HG03175 (cell line): ENCODE results near the gene PCDHA6.
"Not testable (repeated sequence)": the region's sequence is repeated elsewhere in the genome, so short reads cannot be mapped to it uniquely, and the experiment has no call there.

Experiments
- ATAC-seq: cut with Tn5 transposase; IDR thresholded peaks from one replicate; pipeline ENCODE4 v1.9.1; 2021; ENCODE audit warnings: mild to moderate bottlenecking, moderate library complexity; ENCODE audit not compliant: unreplicated experiment

The PCDHA6 gene

GRCh38 chr5:140855772-140856674, 28.3 kb downstream of the PCDHA6 start, which contains the start of gene PCDHA10:
Gene PCDHA10 (plus strand): TSS chr5:140855897. CDS start chr5:140856049, 152 bp downstream.
- no peak for ATAC-seq

- no peak for ATAC-seq
Measured at GRCh38 chr5:140857177-140857986, 29.6 kb downstream of the PCDHA6 start.

DNA sequence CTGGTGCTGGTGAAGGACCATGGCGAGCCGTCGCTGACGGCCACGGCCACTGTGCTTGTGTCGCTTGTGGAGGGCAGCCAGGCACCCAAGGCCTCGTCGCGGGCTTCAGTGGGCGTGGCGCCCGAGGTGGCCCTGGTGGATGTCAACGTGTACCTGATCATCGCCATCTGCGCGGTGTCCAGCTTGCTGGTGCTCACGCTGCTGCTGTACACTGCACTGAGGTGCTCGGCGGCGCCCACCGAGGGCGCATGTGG, 30.2 kb downstream of the PCDHA6 start:
- ATAC-seq, result no peak

DNA sequence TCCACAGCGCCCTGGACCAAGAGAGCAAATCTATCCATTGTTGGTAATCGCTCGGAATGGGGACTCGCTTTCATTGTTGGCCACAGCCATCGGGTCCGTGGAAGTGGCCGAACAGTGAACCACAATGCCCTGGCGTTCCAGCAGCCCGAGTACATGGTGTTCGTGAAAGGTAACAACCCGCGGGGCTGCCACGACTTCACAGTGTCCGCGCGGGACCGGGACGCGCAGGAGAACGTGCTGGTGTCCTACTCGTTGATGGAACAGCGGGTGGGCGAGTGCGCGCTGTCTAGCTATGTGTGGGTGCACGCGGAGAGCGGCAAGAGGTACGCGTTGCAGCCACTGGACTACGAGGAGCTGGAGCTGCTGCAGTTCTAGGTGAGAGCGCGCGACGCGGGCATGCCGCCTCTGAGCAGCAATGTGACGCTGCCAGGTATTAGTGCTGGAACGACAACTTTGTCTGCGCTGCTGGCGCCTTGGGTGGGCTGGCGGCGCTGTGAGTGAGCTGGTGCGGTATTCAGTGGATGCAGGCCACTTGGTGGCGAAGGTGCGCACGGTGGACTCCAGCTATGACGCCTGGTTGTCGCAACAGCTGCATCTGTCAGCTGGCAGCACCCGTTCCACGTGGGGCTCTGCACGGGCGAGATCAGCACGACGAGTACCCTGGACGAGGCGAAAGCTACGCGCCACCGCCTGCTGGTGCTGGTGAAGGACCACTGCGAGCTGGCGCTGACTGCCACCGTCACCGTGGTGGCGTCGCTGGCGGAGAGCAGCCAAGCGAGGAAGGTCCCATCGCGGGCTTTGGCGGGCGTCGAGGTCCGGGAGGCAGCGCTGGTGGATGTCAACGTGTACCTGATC, 34.9 kb downstream of the PCDHA6 start:
- no peak for ATAC-seq

DNA sequence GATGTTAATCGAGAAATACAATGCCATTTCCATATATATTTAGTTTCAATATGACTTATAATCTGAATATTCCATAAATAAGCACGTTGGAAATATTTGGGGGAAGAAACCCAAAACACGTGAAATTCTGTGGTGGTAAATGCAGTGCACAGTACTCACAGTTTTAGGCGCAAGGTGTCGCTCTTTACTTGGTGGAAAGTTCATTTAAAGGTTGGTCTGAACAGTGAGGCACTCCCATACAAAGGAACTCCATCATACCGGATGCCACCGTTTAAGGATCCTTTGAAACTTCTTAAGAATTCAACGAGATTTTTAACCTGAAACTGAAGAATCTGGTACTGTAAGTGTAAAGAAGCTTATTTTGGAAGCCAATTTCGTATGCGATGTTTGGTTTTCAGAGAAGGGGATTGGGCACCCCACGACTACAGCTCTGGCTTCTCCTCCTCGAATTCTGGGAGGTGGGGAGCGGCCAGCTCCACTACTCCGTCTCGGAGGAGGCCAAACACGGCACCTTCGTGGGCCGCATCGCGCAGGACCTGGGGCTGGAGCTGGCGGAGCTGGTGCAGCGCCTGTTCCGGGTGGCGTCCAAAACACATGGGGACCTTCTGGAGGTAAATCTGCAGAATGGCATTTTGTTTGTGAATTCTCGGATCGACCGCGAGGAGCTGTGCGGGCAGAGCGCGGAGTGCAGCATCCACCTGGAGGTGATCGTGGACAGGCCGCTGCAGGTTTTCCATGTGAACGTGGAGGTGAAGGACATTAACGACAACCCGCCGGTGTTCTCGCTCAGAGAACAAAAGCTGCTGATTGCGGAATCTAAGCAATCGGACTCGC, 41.2 kb downstream of the PCDHA6 start, which contains the start of gene PCDHA11:
TSS of gene PCDHA11 (plus strand) at position 237 of the 834 bp plus-strand sequence. CDS start at position 384, 147 bp downstream.
- no peak for ATAC-seq

DNA sequence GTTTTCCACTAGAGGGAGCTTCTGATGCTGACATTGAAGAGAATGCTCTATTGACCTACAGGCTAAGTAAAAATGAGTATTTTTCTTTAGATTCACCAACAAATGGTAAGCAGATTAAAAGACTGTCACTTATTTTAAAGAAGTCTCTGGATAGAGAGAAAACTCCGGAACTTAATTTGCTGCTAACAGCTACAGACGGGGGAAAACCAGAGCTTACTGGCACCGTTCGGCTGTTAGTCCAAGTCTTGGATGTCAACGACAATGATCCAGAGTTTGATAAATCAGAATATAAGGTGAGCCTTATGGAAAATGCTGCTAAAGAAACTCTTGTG, 41.8 kb downstream of the PCDHA6 start:
- no peak for ATAC-seq

- ATAC-seq, result no peak
Measured at GRCh38 chr5:140870221-140871201, 42.8 kb downstream of the PCDHA6 start.

DNA sequence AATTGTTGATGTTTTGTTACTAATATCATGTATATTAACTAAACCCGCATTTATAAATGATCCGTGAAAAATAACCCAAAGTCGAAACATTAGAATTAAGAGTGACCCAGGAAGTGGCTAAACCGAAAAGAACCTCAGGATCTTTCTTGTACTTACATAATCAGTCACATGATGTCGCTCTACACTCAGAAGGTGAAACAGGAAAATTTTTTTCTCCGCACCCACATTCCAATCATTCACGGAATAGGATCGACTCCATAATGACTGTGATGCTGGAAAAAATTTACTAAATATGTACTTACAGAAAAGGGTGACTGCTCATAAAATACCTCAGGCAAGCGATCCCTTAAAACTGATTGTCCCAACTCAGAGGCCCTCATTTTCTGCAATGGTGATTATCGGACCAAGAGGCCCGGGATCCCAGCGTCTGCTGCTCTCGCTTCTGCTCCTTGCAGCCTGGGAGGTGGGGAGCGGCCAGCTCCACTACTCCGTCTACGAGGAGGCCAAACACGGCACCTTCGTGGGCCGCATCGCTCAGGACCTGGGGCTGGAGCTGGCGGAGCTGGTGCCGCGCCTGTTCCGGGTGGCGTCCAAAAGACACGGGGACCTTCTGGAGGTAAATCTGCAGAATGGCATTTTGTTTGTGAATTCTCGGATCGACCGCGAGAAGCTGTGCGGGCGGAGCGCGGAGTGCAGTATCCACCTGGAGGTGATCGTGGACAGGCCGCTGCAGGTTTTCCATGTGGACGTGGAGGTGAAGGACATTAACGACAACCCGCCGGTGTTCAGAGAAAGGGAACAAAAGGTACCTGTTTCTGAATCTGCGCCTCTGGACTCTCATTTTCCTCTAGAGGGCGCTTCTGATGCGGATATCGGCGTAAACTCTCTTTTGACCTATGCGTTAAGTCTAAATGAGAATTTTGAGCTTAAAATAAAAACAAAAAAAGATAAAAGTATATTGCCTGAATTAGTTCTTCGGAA, 47.6 kb downstream of the PCDHA6 start, which contains the start of gene PCDHA12:
TSS of gene PCDHA12 (plus strand) at position 224 of the 981 bp plus-strand sequence. CDS start at position 389, 165 bp downstream.
- ATAC-seq, result no peak

DNA sequence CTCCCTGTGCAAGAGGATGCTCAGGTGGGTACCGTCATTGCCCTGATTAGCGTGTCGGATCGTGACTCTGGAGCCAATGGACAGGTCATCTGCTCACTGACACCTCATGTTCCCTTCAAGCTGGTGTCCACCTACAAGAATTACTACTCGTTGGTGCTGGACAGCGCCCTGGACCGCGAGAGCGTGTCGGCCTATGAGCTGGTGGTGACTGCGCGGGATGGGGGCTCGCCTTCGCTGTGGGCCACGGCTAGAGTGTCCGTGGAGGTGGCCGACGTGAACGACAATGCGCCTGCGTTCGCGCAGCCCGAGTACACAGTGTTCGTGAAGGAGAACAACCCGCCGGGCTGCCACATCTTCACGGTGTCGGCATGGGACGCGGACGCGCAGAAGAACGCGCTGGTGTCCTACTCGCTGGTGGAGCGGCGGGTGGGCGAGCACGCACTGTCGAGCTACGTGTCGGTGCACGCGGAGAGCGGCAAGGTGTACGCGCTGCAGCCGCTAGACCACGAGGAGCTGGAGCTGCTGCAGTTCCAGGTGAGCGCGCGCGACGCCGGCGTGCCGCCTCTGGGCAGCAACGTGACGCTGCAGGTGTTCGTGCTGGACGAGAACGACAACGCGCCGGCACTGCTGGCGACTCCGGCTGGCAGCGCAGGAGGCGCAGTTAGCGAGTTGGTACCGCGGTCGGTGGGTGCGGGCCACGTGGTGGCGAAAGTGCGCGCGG, 48.9 kb downstream of the PCDHA6 start:
- not testable (repeated sequence) for ATAC-seq

- ATAC-seq, result no peak
Measured at GRCh38 chr5:140877262-140877581, 49.5 kb downstream of the PCDHA6 start.
